RWPE2 (cell line): Measurements from ENCODE around the gene SMAD7.
A peak's percentile ranks its signal among the peaks of the same experiment; 100 is the strongest.

ENCODE experiments used
- ATAC-seq: fragments of 200-7000 bp; cut with Tn5 transposase; 3 replicates; pipeline ENCODE4 v1.9.1; 2021; ENCODE audit warnings: low read depth
- DNase-seq: peaks from one replicate; pipeline ENCODE4 v3.0.0-alpha.2; 2020; ENCODE audit warnings: low spot score
- H3K27ac ChIP-seq: fragments of 450-650 bp; 2 replicates; pipeline ENCODE4 v1.5.1; 2017; ENCODE audit warnings: mild to moderate bottlenecking; ENCODE audit not compliant: poor library complexity, severe bottlenecking
- H3K27me3 ChIP-seq: fragments of 250-450 bp; sonication (Bioruptor Pico); 2 replicates; pipeline ENCODE4 v1.5.1; 2021; ENCODE audit warnings: mild to moderate bottlenecking, moderate library complexity; ENCODE audit not compliant: insufficient read depth, poor library complexity, severe bottlenecking
- H3K36me3 ChIP-seq: fragments of 250-450 bp; sonication (Bioruptor Pico); 2 replicates; pipeline ENCODE4 v1.5.1; 2020; ENCODE audit warnings: low read depth, mild to moderate bottlenecking, moderate library complexity
- H3K4me1 ChIP-seq: fragments of 250-450 bp; sonication (Bioruptor Pico); 2 replicates; pipeline ENCODE4 v1.5.1; 2021; ENCODE audit warnings: mild to moderate bottlenecking, moderate library complexity; ENCODE audit not compliant: insufficient read depth, poor library complexity, severe bottlenecking
- H3K4me3 ChIP-seq: fragments of 250-450 bp; sonication (Bioruptor Pico); 2 replicates; pipeline ENCODE4 v1.5.1; 2021; ENCODE audit warnings: mild to moderate bottlenecking, moderate library complexity; ENCODE audit not compliant: severe bottlenecking
- H3K9me3 ChIP-seq: fragments of 250-450 bp; sonication (Bioruptor Pico); 2 replicates; pipeline ENCODE4 v1.5.1; 2021; ENCODE audit warnings: mild to moderate bottlenecking, moderate library complexity; ENCODE audit not compliant: severe bottlenecking
- CTCF ChIP-seq: fragments of 450-650 bp; IDR thresholded peaks from one replicate; pipeline ENCODE4 v1.5.1; 2017; ENCODE audit warnings: mild to moderate bottlenecking, moderate library complexity; ENCODE audit not compliant: poor library complexity, severe bottlenecking

The SMAD7 gene

GRCh38 chr18:48927286-48928080 is 23.3 kb downstream of the SMAD7 start:
- H3K4me1 ChIP-seq: peaks cover 70% of the 10 kb centered on the region
- ATAC-seq: no peak

GRCh38 chr18:48926420-48926857 is 24.3 kb downstream of the SMAD7 start:
- Histone ChIP-seq H3K36me3 (peaks cover 6% of the 10 kb centered on the region), H3K4me1 (peaks cover 64% of the 10 kb centered on the region), H3K27ac (peak overlapping the region; percentile 98), H3K9me3 (no peaks in the 10 kb centered on the region), H3K4me3 (no peak overlapping the region), H3K27me3 (no peaks in the 10 kb centered on the region)
- ATAC-seq (no peak), DNase-seq (no peak)
- TF ChIP-seq CTCF: no peak

More at GRCh38 chr18:48927286-48928080, 23.3 kb downstream of the SMAD7 start:
- Histone ChIP-seq H3K27me3 (no peaks in the 10 kb centered on the region), H3K36me3 (no peaks in the 10 kb centered on the region), H3K27ac (peak overlapping the region; percentile 98), H3K4me3 (no peak overlapping the region), H3K9me3 (no peaks in the 10 kb centered on the region)
- DNase-seq: no peak
- TF ChIP-seq CTCF: no peak

GRCh38 chr18:48925491-48925780 is 25.3 kb downstream of the SMAD7 start:
- H3K27ac ChIP-seq: peak overlapping the region; percentile 98
- peaks cover 54% of the 10 kb centered on the region for H3K4me1 ChIP-seq
- no peaks in the 10 kb centered on the region for H3K9me3 ChIP-seq
- ATAC-seq (no peak), DNase-seq (no peak)
- H3K27me3 ChIP-seq: no peaks in the 10 kb centered on the region
- peaks cover 14% of the 10 kb centered on the region for H3K36me3 ChIP-seq
- no peak overlapping the region for H3K4me3 ChIP-seq
- TF ChIP-seq CTCF: no peak

GRCh38 chr18:48924630-48925490 is 25.9 kb downstream of the SMAD7 start:
- no peak for TF ChIP-seq CTCF
- ATAC-seq: no peak
- H3K27me3 ChIP-seq: no peaks in the 10 kb centered on the region
- no peak overlapping the region for H3K4me3 ChIP-seq
- no peak for DNase-seq
- H3K4me1 ChIP-seq: peaks cover 48% of the 10 kb centered on the region
- peaks cover 19% of the 10 kb centered on the region for H3K36me3 ChIP-seq
- no peaks in the 10 kb centered on the region for H3K9me3 ChIP-seq
- peak overlapping the region; percentile 98 for H3K27ac ChIP-seq
